HepG2 (cell line): ENCODE data around the gene ZPR1. TPM values are rescaled to one million over a fixed set of nuclear protein-coding genes. Genes with fewer than 3 reads are reported as not detected.

Source experiments
- ATAC-seq: fragments of 200-7000 bp; cut with Tn5 transposase; 3 replicates; pipeline ENCODE4 v1.9.1; 2020; ENCODE audit warnings: mild to moderate bottlenecking, moderate library complexity
- BruUV-seq: library from RNA; stranded (reverse); fragments of 400-500 nt; replicated peaks from 2 replicates; lab custom pipeline; 2021; lab: Mats Ljungman, UMichigan
- CTCF ChIA-PET: fragments of 300-600 bp; formaldehyde crosslinking; extraction: SDS; loops from one replicate; lab custom pipeline; 2021; ENCODE audit warnings: low total read pairs, inconsistent platforms, low intra/inter-chr PET ratio; lab: Yijun Ruan, JAX
- POLR2A ChIA-PET: fragments of 350-600 bp; sonication (Branson Sonifier 250); formaldehyde crosslinking; loops from one replicate; lab custom pipeline; 2020; ENCODE audit warnings: antibody characterized with exemption, inconsistent platforms; lab: Yijun Ruan, JAX
- DNase-seq: peaks from one replicate; pipeline ENCODE4 v3.0.0-alpha.2; 2015; ENCODE audit warnings: low spot score
- FAIRE-seq: peaks from 3 replicates; lab custom pipeline; 2011; peaks lifted over from hg19 to GRCh38; lab: Jason Lieb, UNC
- H2AFZ ChIP-seq: one replicate; pipeline ENCODE4 v1.6.1; 2011; ENCODE audit warnings: low read length, inconsistent platforms
- H3K27ac ChIP-seq: fragments of 300-600 bp; 3 replicates; pipeline ENCODE4 v1.8.0; 2011; ENCODE audit warnings: mixed run types, mild to moderate bottlenecking, mixed read lengths, low read length, inconsistent platforms; ENCODE audit not compliant: insufficient read depth; ENCODE audit errors: extremely low read length
- H3K27me3 ChIP-seq, 2 experiments: fragments of 200-600 bp in 1 of 2; 2 replicates in 1 of 2; 3 replicates in 1 of 2; pipeline versions ENCODE4 v1.6.0 to v1.8.0; 2011; ENCODE audit warnings: low read length in 2 of 2, mild to moderate bottlenecking in 2 of 2, moderate library complexity in 2 of 2, inconsistent platforms in 1 of 2; ENCODE audit not compliant: insufficient read depth in 2 of 2, control insufficient read depth in 1 of 2
- H3K36me3 ChIP-seq, 2 experiments: fragments of 200-600 bp in 1 of 2; replicated peaks in 1 of 2; 2 replicates in 1 of 2; 3 replicates in 1 of 2; pipeline versions ENCODE4 v1.5.1 to v1.8.0; 2011; ENCODE audit warnings: low read length in 2 of 2, inconsistent platforms in 1 of 2; ENCODE audit not compliant: insufficient read depth in 2 of 2, control insufficient read depth in 1 of 2
- H3K4me1 ChIP-seq: 2 replicates; pipeline ENCODE4 v1.5.1; 2012; ENCODE audit warnings: low read length, inconsistent platforms; ENCODE audit not compliant: insufficient read depth
- H3K4me2 ChIP-seq: 2 replicates; pipeline ENCODE4 v1.6.0; 2011; ENCODE audit warnings: low read depth, low read length, inconsistent platforms
- H3K4me3 ChIP-seq, 3 experiments: fragments of 200-600 bp in 1 of 3; sonication (generic), shearing (Covaris generic) in 1 of 3; replicated peaks in 1 of 3; 2 replicates each; pipeline ENCODE4 v1.5.1; 2011 to 2016; ENCODE audit warnings: low read length in 3 of 3, inconsistent platforms in 2 of 3, low read depth in 2 of 3, mild to moderate bottlenecking in 2 of 3, control low read depth in 1 of 3, mixed read lengths in 1 of 3; ENCODE audit not compliant: insufficient read depth in 1 of 3
- H3K79me2 ChIP-seq: one replicate; pipeline ENCODE4 v1.6.1; 2011; ENCODE audit warnings: low read length, inconsistent platforms; ENCODE audit not compliant: insufficient read depth
- H3K9ac ChIP-seq: 2 replicates; pipeline ENCODE4 v1.6.0; 2011; ENCODE audit warnings: mild to moderate bottlenecking, low read depth, low read length, inconsistent platforms; ENCODE audit not compliant: insufficient read depth
- H3K9me3 ChIP-seq: 2 replicates; pipeline ENCODE4 v1.5.1; 2012; ENCODE audit warnings: mild to moderate bottlenecking, low read length
- H4K20me1 ChIP-seq: 2 replicates; pipeline ENCODE4 v1.6.0; 2011; ENCODE audit warnings: inconsistent platforms, mild to moderate bottlenecking, low read length, moderate library complexity; ENCODE audit not compliant: insufficient read depth
- ARNTL ChIP-seq: sonication (generic); formaldehyde crosslinking; IDR thresholded peaks from 2 replicates; pipeline ENCODE4 v1.4.0; 2020; ENCODE audit warnings: mild to moderate bottlenecking, missing genetic modification reagents
- ATF4 ChIP-seq, 2 experiments: fragments of 450-650 bp in 1 of 2; sonication (generic) in 1 of 2; formaldehyde crosslinking; IDR thresholded peaks; 2 replicates each; pipeline versions ENCODE4 v1.5.0 to v1.8.0; 2020 to 2022; ENCODE audit warnings: mild to moderate bottlenecking in 1 of 2, missing genetic modification reagents in 1 of 2
- ATF7 ChIP-seq, 2 experiments: fragments of 450-650 bp in 1 of 2; sonication (generic) in 1 of 2; formaldehyde crosslinking in 1 of 2; IDR thresholded peaks; 2 replicates each; pipeline versions ENCODE4 v1.4.0 to v1.6.1; 2016 to 2020; ENCODE audit warnings: antibody characterized with exemption in 1 of 2, mild to moderate bottlenecking in 1 of 2, missing genetic modification reagents in 1 of 2
- CC2D1A ChIP-seq: sonication (generic); formaldehyde crosslinking; IDR thresholded peaks from 2 replicates; pipeline ENCODE4 v1.8.1; 2023; ENCODE audit warnings: mild to moderate bottlenecking, missing genetic modification reagents
- CHD4 ChIP-seq: fragments of 200-600 bp; sonication (generic); IDR thresholded peaks from 2 replicates; pipeline ENCODE4 v1.7.0; 2017; ENCODE audit warnings: mild to moderate bottlenecking, low read length, borderline replicate concordance
- ETV5 ChIP-seq: IDR thresholded peaks from 2 replicates; pipeline ENCODE4 v1.6.1; 2018; ENCODE audit warnings: missing biosample characterization, missing genetic modification reagents, inconsistent platforms, borderline replicate concordance
- KDM1A ChIP-seq: IDR thresholded peaks from 2 replicates; pipeline ENCODE4 v1.6.1; 2016; ENCODE audit warnings: missing compliant biosample characterization
- KLF16 ChIP-seq, 2 experiments: sonication (generic) in 1 of 2; formaldehyde crosslinking in 1 of 2; IDR thresholded peaks; 2 replicates each; pipeline versions ENCODE4 v1.6.1 to v1.8.0; 2016 to 2023; ENCODE audit warnings: missing genetic modification reagents in 2 of 2, missing compliant biosample characterization in 1 of 2
- NFIB ChIP-seq: sonication (generic); formaldehyde crosslinking; IDR thresholded peaks from 2 replicates; pipeline ENCODE4 v1.9.0; 2021; ENCODE audit warnings: missing genetic modification reagents, mild to moderate bottlenecking, borderline replicate concordance
- RFX3 ChIP-seq: IDR thresholded peaks from 2 replicates; pipeline ENCODE4 v1.6.1; 2016; ENCODE audit warnings: missing biosample characterization, missing genetic modification reagents
- ZNF138 ChIP-seq: sonication (generic); formaldehyde crosslinking; IDR thresholded peaks from 2 replicates; pipeline ENCODE4 v1.5.0; 2020; ENCODE audit warnings: mild to moderate bottlenecking, low read depth, missing genetic modification reagents
- ZNF205 ChIP-seq: IDR thresholded peaks from 2 replicates; pipeline ENCODE4 v1.6.1; 2018; ENCODE audit warnings: missing biosample characterization, missing genetic modification reagents
- ZNF543 ChIP-seq: sonication (generic); formaldehyde crosslinking; IDR thresholded peaks from 2 replicates; pipeline ENCODE4 v1.4.0; 2020; ENCODE audit warnings: mild to moderate bottlenecking, missing genetic modification reagents
- ZNF709 ChIP-seq: sonication (generic); formaldehyde crosslinking; IDR thresholded peaks from 2 replicates; pipeline ENCODE4 v1.5.0; 2020; ENCODE audit warnings: mild to moderate bottlenecking, missing genetic modification reagents
- WGBS: methylation state at CpG from one replicate; pipeline ENCODE4 v1.1.6; 2017; ENCODE audit warnings: low lambda C conversion rate; 5-methylcytosine and 5-hydroxymethylcytosine counted together
- in situ Hi-C: cut with HindIII; loops from 2 replicates; pipeline ENCODE4 v1.10.0; 2017; ENCODE audit warnings: low pct_unique_long_range_greater_than_20kb; ENCODE audit not compliant: extremely low pct_ligation_motif_present
- intact Hi-C: fragments of 100-400 bp; cut with micrococcal nuclease; formaldehyde crosslinking; loops from one replicate; pipeline ENCODE4 v1.10.0; 2022; ENCODE audit not compliant: unreplicated experiment
- polyA plus RNA-seq, 8 experiments: library from polyadenylated mRNA; depleted of rRNA in 3 of 8; stranded (reverse) in 7 of 8; unstranded in 1 of 8; fragments of >200 nt; fragmentation: Illumina TruSeq in 4 of 8; extraction: Trizol in 4 of 8; gene quantifications; 2 replicates each; pipeline versions ENCODE4 v1.2.1 to v1.2.3, GENCODE V29; 2011 to 2016; ENCODE audit warnings: low read depth in 4 of 8, missing spikeins in 1 of 8, mixed read lengths in 1 of 8; ENCODE audit not compliant: insufficient read depth in 1 of 8
- total RNA-seq, 5 experiments: library from RNA; depleted of rRNA; stranded (reverse); fragments of >200 nt; fragmentation: Illumina TruSeq; extraction: Trizol; gene quantifications; 2 replicates each; pipeline ENCODE4 v1.2.3, GENCODE V29; 2016; ENCODE audit warnings: low read depth in 1 of 5

Gene ZPR1
- total and polyA plus RNA-seq, 2 of the 13 experiments (the other 11 are each of a cell fraction or from before 2014, with no cell fraction given): 40.0 to 79.3 TPM

DNA sequence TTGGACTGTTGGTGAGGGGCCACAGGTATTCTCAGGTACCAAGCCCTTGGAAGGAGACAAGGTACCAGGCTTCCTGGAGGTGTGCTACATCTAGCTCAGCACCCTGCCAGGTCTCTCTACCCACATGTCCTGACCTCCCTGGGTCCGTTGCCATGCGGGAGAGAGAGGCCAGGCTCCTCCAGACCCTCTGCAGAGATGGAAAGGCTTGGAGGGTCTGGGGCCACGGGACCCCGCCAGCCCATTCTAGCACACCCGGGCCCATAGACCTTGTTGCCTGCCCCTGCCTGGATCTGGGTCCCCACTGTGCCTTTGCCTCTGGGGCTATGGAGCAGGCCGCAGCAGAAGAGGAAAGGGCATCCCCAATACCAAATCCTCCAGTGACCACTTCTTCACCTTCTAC, 39.6 kb upstream of the ZPR1 start:
- Histone ChIP-seq H3K36me3 (no peaks in the 10 kb centered on the region), H3K27ac (peak overlapping the region; percentile 85), H2AFZ (no peak overlapping the region), H3K4me3 (peak overlapping the region in 1 of 3 experiments; percentile 59; a peak in 1 of 6 replicates), H3K4me2 (peak overlapping the region; percentile 81), H3K27me3 (no peaks in the 10 kb centered on the region), H3K4me1 (peaks cover 93% of the 10 kb centered on the region), H4K20me1 (no peaks in the 10 kb centered on the region), H3K9ac (peak overlapping the region; percentile 40), H3K9me3 (no peaks in the 10 kb centered on the region), H3K79me2 (peaks cover 20% of the 10 kb centered on the region)
- WGBS: 100% methylated on average over 1 of the region's 6 CpGs
- POLR2A ChIA-PET: interaction anchor here (1.2 to 18.4 kb wide), 7 partner anchors 10 to 318 kb away, joined by 3 to 1365 read pairs (median 105); partner anchors contain the start of genes APOA1, APOA5, BUD13 and ZPR1
- TF ChIP-seq KDM1A (CRISPR knock-in tag): no peak
- no peak for TF ChIP-seq ETV5 (CRISPR knock-in tag)
- TF ChIP-seq ZNF138 (CRISPR knock-in tag): no peak
- 0 out of 2 replicates have a peak, but pooled peaks have one; percentile 0 for TF ChIP-seq ZNF709
- no peak for TF ChIP-seq ATF7 (IDR thresholded peaks at IDR 0.05)
- TF ChIP-seq ATF7 (CRISPR knock-in tag; IDR thresholded peaks at IDR 0.05): 0 out of 2 replicates have a peak, but pooled peaks have one; percentile 0
- TF ChIP-seq RFX3 (CRISPR knock-in tag): no peak
- no peak for TF ChIP-seq CC2D1A
- no peak for TF ChIP-seq ZNF205 (CRISPR knock-in tag)
- TF ChIP-seq NFIB: 0 out of 2 replicates have a peak, but pooled peaks have one; percentile 68
- no peak for TF ChIP-seq ATF4 (CRISPR knock-in tag; IDR thresholded peaks at IDR 0.05)
- TF ChIP-seq CHD4: 0 out of 2 replicates have a peak, but pooled peaks have one; percentile 13
- no peak for TF ChIP-seq KLF16 (CRISPR knock-in tag; IDR thresholded peaks at IDR 0.05)
- no peak for TF ChIP-seq ARNTL
- TF ChIP-seq ZNF543 (CRISPR knock-in tag): no peak
- CTCF ChIA-PET: interaction anchor here (3.1 kb wide), 1 partner anchor 36 kb away, joined by 21 read pairs; the partner anchor contains the start of gene APOA5
- intact Hi-C loops: no loop called here
- DNase-seq: no peak
- in situ Hi-C loops: no loop called here
- BruUV-seq: no TSS peak
- no peak for ATAC-seq
- no peak for FAIRE-seq
